Stimulated activated CD4-positive, alpha-beta T cell treated with anti-CD3 and anti-CD28 coated beads, Interleukin-2, amount 100 ng/mL, for 48 hours (primary cell): ENCODE results near the gene IPO4.

Experiments used
- DNase-seq, 2 donors: peaks; one replicate each; pipeline ENCODE4 v3.0.0-alpha.2; 2020

IPO4 gene

DNA sequence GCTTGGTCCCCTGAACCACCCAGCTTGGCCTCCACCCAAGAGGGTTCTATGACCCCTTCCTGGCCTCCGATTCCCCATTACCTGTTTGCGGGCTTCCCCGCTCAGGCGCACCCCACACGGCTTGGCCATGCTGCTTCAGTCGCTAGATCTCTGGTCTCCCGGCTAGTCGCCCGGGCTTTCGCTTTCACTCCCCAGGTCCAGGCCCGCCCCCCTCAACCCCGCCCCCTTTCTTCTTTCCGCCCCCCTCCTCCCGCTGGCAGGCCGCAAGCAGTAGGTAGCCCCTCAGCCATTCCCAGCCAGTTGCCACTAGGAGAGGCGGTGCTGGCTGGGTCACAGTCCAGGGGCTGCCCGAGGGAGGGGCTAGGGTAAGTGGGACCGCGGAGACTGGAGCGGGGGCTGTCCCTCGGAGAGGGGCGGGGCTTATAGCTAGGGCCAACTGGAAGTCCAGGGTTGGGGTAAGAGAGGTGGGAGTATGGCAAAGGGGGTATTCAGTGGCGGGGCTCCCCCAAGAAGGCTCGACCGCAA, 42.1 kb downstream of the IPO4 start, which contains the start of gene PSME2:
Gene PSME2, minus strand, starts transcription at position 158 of the 525 bp plus-strand sequence. Its CDS starts 29 bp downstream, at position 129.
- DNase-seq, result peak; percentile 84 to 86

DNA sequence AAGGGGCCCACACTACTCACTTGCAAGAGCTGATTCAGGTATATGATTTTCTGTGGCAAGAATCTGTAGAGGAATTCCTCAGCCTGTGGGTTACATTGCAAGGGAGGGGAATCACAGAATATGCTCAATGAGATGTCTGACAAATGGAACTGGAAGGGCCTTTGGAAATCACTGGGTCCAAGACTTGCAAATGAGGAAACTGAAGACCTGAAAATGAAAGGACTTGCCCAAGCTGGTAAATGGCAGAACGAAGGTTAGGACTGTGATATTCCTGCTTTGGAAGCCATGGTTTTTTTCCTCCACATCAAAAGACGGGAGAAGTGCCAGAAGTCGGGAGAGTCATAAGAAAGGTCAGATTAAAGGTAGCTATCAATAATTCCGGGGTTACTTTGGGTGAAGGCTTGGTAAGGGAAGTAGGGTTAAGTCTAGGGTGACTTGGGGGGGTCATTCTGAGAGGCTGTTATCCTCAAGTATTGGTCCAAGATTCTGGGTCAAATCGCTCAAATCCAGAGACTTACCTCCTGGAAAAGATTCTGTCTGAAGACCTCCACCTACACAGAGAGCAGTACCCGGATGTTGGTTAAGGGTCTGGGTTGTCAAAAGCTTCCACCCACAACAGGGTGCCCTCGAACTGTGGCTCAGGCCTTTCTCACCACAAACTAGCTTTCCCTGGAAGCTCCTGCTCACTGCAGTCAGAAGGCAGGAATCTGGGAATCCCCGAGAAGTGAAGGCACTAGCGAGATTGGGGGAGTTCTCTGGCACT, 42.7 kb downstream of the IPO4 start:
- no peak for DNase-seq

DNA sequence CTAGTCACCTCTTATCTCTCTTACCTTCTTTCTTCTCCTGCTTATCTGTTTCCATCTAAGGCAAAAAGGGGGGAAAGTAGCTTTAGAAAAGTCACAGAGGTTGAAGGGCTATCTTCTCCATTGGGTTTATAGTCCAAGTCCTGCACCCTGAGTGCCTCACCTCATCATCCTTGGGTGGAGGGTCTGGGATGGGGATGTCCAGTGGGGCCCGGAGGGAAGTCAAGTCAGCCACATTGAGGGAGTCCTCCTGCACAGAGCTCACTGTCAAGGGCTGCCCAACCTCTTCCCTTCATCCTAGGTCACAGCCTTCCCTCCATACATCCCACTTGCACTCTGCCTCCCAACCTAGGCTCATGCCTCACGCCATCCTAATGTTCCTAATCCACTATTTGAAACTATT, 43.4 kb downstream of the IPO4 start:
- DNase-seq, result no peak

DNA sequence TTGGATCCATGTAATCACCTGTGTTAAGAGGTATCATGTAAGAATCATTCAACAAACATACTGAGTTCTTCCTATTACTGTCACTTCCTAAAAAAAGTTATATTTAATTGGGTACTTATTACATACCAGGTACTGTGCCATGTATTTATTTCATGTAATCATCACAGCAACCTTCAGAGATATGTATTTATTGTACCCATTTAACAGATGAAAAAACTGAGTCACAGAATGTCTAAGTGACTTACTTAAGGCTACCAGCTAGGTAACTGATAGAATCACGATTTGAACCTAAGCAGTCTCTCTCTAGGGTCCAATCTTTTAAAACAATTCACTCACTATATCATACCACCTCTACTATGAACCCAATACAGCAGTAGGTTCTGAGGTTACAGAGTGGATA, 44.2 kb downstream of the IPO4 start:
- no peak for DNase-seq

DNA sequence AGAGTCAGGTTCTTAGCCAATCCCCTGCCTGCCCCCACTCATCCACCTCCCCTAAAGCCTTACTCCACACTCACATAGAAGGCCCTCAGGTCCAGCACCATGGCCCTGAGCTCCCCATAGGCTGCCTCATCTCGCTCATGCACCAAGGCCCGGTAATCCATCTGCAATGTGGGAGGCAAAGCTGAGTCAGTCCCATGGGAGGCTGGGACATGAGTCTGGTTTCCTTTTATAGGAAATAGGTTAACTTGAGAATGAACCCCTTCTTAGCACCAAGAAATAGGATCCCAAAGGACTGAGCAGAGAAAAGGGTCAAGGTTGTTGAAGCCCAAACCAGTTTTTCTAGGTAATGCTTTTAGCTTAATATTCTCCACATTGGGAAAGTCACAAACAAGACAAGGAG, 45.1 kb downstream of the IPO4 start:
- no peak for DNase-seq

DNA sequence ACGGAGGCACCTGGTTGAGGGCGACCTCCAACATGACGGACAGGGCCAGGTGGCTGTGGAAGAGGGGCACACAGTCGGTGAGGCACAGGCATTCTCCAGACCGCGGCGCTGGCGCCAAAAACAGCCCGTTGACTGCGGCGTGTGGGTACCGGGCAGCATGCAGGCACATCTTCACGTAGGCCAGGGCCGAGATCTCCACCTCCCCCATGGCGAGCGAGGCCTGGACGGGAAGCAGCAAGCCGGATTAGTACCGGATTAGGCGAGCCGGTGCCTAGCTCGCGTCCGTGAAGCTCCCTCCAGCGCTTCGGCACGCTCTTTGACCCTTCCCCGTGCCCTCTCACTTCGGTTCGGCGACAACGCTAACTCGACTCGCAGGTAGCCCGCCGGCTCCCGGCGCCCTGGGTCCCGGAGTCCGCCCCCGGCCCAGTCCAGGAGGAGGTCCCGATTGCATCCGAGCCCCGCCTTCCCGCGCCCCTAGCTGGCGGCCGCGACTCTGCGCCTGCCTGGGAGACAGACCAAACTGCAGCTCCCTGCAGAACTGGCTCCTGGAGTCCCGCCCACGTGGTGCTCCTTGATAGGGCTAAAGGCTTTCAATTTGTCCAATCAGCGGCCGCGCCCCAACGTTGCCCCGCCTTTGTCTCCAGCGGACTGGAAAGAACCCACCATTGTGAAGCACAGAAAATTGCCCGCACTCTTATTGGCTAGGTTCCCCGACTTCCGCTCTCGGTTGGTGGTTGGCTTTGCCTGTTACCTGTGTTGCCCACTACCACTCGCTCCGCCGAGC, 47.3 kb downstream of the IPO4 start, which contains the start of gene EMC9:
Gene EMC9, minus strand, starts transcription at position 495 of the 784 bp plus-strand sequence. Its CDS starts 287 bp downstream, at position 208.
- peak; percentile 99 for DNase-seq

DNA sequence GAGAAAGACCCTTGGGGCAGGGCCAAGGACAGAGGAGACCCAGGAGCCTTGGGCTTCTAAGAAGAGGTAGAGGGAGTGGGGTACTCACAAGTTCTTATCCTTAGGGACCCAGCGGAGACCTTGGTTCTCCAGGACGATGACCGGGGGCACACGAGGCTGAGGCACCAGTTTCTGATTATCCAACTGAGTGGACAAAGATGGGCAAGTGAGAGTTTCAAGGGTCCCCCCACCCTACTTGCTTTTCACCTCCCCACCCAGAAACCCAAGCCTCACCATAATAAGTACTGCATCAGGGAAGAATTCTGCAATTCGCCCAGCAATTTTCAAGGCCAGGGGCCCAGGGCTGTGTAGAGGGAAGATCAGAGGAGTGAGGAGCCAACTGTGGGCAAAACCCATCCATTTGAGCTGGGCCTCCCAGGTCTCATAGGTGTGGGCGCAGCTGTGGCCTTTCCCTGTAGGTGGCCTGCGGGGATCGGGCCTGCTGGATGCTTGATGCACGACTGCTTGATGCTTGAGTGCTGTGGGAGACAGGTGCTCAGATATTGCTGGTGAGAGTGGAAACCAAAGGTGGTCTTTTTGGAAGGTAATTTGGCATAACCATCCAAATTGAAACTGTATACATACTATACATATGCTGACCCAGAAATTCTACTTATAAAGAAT, 49.2 kb downstream of the IPO4 start:
- DNase-seq, result no peak

DNA sequence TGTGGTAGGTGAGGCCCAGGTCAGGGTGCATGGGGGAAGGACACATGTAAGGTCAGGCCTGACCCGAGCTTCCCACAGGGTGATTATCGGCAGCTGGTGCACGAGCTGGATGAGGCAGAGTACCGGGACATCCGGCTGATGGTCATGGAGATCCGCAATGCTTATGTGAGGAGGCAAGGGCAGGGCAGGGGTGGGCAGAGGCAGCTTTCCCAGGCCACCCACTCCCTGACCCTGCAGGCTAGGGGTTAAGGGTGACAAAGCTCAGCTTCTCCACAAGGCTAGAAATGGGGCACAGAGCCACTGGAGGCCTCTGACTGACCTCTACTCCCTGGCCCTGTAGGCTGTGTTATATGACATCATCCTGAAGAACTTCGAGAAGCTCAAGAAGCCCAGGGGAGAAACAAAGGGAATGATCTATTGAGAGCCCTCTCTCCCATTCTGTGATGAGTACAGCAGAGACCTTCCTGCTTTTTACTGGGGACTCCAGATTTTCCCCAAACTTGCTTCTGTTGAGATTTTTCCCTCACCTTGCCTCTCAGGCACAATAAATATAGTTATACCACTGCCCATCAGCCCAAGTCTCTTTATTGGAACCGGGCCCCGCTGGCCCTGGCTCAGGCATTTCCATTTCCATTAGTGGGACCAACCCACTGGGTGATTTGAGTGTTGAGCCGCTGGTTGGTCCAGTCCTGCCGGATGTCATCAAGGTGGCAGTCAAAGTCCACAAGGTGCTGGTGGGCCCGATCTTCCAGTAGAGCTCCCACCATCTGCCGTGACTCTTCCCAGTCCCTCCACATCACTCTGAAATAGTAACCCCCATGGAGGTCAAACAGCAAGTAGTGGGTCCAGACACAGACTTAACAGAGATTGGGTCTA, 50.0 kb downstream of the IPO4 start:
- DNase-seq, result no peak

DNA sequence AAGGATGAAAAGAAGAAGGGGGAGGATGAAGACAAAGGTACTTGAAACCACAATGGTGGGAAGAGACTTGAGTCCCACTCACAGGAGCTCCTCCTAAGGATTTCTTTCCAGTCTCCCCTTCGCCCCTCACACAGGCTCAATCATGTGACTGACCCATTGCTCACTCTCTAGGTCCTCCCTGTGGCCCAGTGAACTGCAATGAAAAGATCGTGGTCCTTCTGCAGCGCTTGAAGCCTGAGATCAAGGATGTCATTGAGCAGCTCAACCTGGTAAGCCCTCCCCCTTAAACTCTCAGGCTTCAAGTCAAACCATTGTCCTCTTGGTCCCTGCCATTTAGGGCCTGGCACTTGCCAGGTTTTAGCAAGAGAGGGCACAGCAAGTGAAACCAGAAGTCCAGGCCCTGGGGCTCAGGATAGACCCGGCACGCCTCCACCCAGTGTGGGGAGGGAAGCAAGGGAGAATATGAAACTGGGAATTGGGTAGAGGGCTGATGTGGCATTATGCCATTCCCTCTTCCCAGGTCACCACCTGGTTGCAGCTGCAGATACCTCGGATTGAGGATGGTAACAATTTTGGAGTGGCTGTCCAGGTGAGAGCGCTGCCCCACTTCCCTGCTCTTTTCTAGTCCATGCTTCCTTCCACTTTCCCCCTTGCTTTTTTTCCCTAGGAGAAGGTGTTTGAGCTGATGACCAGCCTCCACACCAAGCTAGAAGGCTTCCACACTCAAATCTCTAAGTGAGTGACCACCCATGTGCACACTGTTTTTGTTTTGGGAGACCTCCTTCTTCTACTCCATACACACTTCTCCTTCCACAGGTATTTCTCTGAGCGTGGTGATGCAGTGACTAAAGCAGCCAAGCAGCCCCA, 50.9 kb downstream of the IPO4 start:
- no peak for DNase-seq

DNA sequence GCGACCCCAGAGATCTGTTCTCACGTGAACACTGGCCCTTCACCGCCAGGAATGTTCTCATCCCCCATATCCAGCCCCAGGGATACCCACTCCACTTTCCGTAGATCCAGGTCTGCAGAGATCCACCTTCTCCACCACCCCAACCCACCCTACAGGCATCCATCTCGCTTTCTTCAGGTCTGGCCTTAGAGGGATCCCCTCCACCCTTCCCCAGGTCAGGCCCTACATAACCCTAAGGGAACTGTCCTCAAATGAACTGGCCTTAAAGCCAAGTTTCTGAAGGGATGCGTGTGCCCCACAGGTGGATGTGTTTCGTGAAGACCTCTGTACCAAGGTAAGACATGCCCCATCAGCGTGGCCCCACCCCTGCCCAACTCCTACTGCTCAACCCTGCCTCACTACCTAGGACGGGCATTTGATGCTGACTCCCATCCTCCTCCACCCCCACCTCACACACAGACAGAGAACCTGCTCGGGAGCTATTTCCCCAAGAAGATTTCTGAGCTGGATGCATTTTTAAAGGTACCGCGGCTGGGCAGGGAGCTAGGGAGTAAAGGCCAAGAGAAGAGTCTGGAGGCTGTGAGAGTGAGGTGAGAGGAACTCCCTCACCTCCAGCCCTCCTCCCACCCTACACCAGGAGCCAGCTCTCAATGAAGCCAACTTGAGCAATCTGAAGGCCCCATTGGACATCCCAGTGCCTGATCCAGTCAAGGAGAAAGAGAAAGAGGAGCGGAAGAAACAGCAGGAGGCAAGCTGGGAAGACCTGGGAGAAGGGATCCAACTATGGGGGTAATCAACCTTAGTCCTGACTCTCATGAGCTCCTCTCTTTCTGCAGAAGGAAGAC, 51.7 kb downstream of the IPO4 start:
- DNase-seq, result no peak

DNA sequence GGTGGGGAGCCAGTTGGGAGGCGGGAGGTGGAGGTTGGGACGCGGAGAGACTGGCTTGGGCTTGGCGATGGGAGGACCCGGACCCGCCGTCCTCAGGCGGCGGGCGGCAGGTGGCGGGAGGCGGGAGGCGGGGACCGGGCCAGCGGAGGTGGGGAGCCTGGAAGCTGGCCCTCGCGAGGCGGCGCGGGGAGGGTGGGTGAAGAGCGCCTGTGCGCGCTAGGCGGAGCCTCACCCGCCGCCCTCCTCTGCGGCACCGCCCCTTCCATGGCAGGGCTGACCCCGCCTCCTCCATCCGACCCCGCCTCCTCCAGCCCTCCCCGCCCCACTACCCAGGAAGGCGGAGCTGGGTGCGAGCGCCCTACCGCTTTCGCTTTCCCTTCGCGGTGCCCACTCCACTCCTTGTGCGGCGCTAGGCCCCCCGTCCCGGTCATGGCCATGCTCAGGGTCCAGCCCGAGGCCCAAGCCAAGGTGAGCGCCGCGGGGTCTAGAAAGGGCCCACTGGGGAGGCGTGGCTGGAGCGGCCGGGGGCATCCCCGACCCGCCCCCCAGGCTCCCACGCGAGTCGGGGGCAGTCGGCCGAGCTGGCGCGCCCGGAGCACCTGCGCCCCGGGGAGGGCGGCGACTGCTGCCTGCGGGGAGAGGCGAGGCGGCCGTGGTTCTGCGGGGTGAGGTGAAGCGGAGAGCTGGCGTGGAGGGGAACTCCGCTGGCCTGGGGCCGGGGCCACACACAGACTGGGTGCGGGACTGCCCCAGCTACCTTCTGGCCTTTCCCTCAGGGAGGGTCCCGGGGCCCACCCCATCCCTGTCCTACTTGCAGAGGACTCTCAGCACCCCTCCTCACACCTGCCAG, 52.6 kb downstream of the IPO4 start, which contains the start of gene PSME1:
Gene PSME1, plus strand, starts transcription at position 361 of the 850 bp plus-strand sequence. Its CDS starts 69 bp downstream, at position 430.
- DNase-seq, result peak; percentile 93 to 94

DNA sequence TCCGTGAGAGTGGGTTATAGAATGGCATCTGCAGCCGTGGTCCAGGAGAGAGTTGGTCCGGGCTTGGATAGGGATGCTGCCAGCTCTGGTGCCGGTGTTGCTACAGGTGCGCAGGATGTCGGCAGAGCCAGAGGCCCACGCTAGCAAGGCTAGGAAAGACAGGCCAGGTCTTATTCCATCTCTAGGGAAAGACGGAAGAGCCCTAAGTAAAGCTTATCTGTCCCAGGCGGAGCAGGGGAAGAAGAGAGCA, 53.1 kb downstream of the IPO4 start:
- no peak for DNase-seq

DNA sequence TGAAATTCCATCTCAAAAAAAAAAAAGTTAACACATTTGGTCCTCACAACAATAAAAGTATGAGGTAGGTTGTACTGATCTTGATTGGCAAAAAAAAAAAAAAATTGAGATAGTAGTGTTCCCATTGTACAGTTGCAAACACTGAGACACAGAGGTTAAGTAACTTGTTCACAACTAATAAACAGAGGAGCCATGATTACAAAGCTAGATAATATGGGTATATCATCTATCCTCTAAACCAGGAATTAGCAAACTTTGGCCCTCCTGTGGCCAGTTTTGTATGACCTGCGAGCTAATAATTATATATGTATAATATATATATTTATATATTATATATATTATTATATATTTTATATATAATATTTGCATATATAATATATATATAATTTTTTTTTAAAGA, 54.9 kb downstream of the IPO4 start:
- DNase-seq, result no peak

DNA sequence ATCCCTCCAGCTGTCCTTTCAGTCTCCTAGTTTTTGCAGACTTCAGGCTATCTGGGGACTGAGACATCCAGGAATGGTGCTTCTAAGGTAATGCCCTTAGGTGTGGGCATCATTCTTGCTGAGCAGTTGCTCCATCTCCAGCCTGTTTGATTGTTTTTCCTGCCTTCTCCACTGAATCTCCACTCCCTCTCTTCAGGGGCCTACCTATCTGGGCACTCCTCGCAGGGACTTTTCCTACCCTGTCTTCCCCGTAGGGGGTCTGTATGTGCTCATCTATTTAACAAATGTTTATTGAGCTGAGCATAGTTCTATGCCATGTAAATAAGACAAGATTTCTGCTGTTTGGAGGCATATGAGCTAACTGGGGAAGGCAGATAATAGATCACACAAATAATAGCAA, 55.6 kb downstream of the IPO4 start:
- DNase-seq, result no peak

DNA sequence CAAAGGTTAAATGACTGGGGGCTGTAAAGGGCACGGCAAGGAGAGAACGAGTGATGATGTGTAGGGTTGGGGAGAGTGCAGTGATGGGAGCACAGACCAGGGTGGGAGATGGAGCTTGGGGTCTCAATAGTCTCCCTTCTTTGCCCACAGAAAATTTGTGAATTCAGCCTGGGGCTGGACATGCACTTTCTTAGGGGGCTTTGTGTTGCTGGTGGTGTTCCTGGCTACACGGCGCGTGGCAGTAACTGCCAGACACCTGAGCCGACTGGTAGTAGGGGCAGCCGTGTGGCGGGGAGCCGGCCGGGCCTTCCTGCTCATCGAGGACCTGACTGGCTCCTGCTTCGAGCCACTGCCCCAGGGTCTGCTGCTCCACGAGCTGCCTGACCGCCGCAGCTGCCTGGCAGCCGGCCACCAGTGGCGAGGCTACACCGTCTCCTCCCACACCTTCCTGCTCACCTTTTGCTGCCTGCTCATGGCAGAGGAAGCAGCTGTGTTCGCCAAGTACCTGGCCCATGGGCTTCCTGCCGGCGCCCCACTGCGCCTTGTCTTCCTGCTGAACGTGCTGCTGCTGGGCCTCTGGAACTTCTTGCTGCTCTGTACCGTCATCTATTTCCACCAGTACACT, 56.4 kb downstream of the IPO4 start:
- no peak for DNase-seq

DNA sequence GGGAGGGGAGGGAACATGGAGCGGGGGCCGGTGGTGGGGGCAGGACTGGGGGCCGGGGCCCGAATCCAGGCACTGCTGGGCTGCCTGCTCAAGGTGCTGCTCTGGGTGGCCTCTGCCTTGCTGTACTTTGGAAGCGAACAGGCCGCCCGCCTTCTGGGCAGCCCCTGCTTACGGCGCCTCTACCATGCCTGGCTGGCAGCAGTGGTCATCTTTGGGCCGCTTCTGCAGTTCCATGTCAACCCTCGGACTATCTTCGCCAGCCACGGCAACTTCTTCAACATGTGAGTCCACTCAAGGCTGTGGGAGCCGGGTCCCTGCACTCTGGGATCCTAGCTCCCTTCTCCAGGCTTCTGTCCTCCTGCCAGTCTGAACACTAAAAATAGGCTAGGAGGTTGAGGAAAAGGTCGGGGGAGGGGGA, 57.1 kb downstream of the IPO4 start:
- DNase-seq, result no peak

DNA sequence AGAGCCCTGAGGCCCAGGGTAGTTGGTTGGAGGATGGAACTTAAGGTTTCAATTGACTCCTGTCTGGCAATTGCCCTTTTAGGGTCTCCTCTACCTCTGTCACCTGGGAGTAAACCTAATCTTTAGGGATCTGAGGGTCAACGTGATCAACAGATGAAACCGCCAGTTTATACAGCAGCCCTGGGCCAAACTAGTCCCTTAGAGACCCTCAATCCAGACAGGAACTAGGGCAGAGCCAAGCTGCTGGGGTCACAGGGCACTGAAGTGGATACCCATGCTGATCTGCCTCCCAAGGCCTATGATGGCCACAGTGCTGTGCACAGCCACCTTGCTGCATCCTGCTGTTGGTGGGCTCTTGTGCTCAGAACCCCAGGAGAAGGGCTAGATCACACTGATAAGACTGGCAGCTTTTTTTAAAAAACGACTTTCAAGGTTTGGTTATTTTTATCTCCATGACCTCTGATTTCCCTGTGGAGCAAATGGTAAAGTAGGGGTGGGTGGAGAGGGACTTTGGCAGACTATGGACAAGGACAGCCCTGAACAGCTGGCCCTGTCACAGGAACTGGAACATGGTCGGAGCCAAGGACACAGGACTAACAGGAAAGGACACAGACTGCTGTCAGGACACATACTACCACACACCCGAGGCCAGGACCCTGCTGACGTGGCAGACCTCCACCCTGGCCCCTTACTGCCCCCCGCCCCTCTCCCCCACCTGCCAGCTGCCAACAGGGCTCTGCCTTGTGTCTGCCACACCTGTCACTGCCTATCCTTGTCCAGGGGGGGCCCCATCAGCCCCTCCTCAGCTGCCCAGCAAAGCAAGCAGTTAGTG, 57.7 kb downstream of the IPO4 start:
- no peak for DNase-seq

DNA sequence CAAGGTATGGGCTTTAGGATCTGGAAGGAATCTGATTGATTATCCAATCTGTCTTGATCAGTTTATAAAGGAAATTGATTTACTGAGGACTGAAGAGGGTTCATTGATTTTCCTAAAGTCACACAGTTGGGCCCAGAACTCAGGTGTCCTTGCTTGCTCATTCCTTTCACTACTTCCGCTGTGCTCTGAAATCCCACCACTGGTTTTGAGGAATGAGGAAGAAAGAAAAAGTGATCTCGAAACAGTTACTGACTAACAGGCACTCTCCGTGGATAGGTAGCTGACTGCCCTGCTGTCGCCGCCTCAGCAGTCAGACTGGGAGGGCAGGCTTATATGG, 58.3 kb downstream of the IPO4 start, which contains the start of gene FITM1:
Gene FITM1, plus strand, starts transcription at position 280 of the 337 bp plus-strand sequence. CDS start 905 bp downstream, outside the sequence.
- no peak for DNase-seq
